Activated CD8-positive, alpha-beta memory T cell treated with anti-CD3 and anti-CD28 coated beads, Interleukin-2, amount 10 ng/mL, durations not matched to agents 7 days and 5 days (primary cell): Measurements from ENCODE around the gene PPP1CC. TPM values are rescaled to one million over a fixed set of nuclear protein-coding genes. Genes with fewer than 3 reads are reported as not detected.

Experiments
- ATAC-seq: fragments of 150-1000 bp; cut with Tn5 transposase; one replicate; pipeline ENCODE4 v1.10.0; 2021; ENCODE audit warnings: moderate library complexity
- CTCF ChIA-PET: fragments of 350-600 bp; sonication (Branson Sonifier 250); formaldehyde crosslinking; loops from one replicate; lab custom pipeline; 2021; ENCODE audit warnings: antibody characterized with exemption; lab: Charles Lee
- DNase-seq: peaks from one replicate; pipeline ENCODE4 v3.0.0-alpha.2; 2020
- H3K27ac Mint-ChIP-seq: one replicate; pipeline ENCODE4 v1.8.0; 2021; ENCODE audit warnings: mild to moderate bottlenecking, mixed read lengths
- H3K27me3 Mint-ChIP-seq: one replicate; pipeline ENCODE4 v1.8.0; 2021; ENCODE audit warnings: mixed read lengths
- H3K36me3 Mint-ChIP-seq: one replicate; pipeline ENCODE4 v1.8.0; 2021; ENCODE audit warnings: mild to moderate bottlenecking, mixed read lengths
- H3K4me1 Mint-ChIP-seq: one replicate; pipeline ENCODE4 v1.8.0; 2021; ENCODE audit warnings: mixed read lengths
- H3K4me3 Mint-ChIP-seq: one replicate; pipeline ENCODE4 v1.8.0; 2021; ENCODE audit warnings: mild to moderate bottlenecking, moderate library complexity, mixed read lengths
- H3K9me3 Mint-ChIP-seq: one replicate; pipeline ENCODE4 v1.8.0; 2022; ENCODE audit warnings: low read depth, mixed read lengths
- total RNA-seq, 2 experiments: library from RNA; stranded (reverse); gene quantifications; one replicate each; pipeline ENCODE4 v1.2.3, GENCODE V29; 2021

The PPP1CC gene
- total RNA-seq, 2 experiments from 2014 or later, result 174 to 200 TPM

DNA sequence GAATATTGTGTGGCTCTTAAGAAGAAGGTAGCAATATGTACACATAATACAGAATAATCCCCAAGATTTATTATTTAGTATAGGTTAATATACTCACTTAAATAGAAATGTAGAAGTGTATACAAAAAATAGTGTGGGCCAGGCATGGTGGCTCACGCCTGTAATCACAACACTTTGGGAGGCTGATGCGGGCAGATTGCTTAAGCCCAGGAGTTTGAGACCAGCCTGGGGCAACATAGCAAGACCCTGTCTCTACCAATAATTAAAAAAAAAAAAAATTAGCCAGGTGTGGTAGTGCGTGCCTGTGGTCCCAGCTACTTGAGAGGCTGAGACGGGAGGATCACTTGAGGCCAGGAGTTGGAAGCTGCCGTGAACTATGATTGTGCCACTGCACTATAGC, 38.5 kb downstream of the PPP1CC start:
- ATAC-seq, result no peak
- no peaks in the 10 kb centered on the region for H3K4me1 Mint-ChIP-seq
- no peak overlapping the region for H3K4me3 Mint-ChIP-seq
- DNase-seq, result no peak
- CTCF ChIA-PET, result interaction anchor here (1.1 to 2.7 kb wide), 6 partner anchors 19 to 184 kb away, joined by 3 to 15 read pairs (median 5); no protein-coding TSS in a partner anchor
- peaks cover 3% of the 10 kb centered on the region for H3K36me3 Mint-ChIP-seq
- H3K9me3 Mint-ChIP-seq, result no peaks in the 10 kb centered on the region
- H3K27me3 Mint-ChIP-seq, result no peaks in the 10 kb centered on the region
- no peak overlapping the region for H3K27ac Mint-ChIP-seq

DNA sequence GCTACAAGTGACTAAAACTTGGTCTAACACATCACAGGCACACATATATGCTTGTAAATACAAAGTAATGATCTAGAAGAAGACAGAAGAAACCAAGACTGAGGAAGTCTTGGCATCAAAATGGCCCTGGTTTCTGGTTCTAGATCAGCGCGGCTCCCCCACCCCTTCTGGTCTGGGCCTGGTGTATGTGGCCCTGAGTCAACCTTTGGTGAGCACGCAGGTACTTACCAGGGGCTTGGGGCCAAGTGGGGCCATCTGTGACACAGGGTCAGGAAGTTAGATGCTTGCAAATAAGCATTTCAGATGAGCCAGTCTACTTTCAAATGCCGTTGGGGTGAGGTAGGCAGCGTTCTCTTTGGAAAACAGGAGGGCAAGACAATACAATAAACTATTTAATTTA, 40.6 kb downstream of the PPP1CC start:
- Mint-ChIP-seq H3K27me3 (no peaks in the 10 kb centered on the region), H3K9me3 (no peaks in the 10 kb centered on the region), H3K36me3 (no peaks in the 10 kb centered on the region), H3K4me1 (peaks cover 11% of the 10 kb centered on the region), H3K27ac (no peak overlapping the region), H3K4me3 (no peak overlapping the region)
- ATAC-seq (no peak), DNase-seq (no peak)
- CTCF ChIA-PET, result interaction anchor here (0.9 to 1.9 kb wide), 4 partner anchors 13 to 101 kb away, joined by 3 to 5 read pairs (median 4); partner anchors contain the start of gene HVCN1

DNA sequence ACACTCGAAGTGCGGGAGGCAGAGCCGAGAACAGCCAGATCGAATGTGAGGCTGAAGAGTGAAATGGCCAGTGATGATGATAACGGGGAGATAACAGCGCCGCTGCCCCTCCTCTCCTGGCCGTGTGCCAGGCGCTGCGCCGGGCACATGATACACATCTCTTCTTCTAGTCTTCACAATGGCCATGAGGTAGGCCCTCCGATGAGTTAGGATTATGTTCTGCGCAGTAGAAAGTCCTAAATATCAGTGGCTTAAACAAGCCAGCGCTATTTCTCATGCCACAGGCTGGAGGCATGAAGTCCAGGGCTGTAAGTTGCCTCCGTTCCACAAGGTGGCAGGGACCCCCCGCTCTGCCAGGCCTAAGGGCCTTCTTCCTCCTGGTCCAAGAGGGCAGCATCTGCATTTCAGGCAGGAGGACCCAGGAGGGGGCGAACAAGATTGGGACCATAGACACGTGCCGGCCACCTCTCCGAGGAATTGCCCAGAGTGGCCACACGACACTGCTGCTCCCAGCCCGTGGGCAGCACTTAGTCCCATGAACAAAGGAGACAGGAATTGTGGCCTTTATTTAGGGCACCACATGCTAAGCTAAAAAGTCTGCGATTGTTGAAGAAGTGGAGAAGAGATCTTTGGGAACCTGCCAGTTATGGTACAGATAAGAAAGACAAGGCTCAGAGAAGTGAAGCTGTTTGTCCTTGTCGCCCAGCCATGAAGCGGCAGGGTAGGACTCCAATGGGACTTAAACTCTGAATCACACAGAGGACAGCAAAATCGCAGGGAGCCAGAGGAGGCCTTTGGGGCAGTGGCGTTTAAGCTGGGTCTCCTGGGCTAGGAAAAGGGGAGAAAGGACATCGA, 42.9 kb downstream of the PPP1CC start:
- Mint-ChIP-seq H3K27ac (no peak overlapping the region), H3K36me3 (no peaks in the 10 kb centered on the region)
- CTCF ChIA-PET, result interaction anchor here (0.8 to 1.2 kb wide), 2 partner anchors 10 to 250 kb away, joined by 3 to 4 read pairs; partner anchors contain the start of genes ARPC3 and HVCN1

DNA sequence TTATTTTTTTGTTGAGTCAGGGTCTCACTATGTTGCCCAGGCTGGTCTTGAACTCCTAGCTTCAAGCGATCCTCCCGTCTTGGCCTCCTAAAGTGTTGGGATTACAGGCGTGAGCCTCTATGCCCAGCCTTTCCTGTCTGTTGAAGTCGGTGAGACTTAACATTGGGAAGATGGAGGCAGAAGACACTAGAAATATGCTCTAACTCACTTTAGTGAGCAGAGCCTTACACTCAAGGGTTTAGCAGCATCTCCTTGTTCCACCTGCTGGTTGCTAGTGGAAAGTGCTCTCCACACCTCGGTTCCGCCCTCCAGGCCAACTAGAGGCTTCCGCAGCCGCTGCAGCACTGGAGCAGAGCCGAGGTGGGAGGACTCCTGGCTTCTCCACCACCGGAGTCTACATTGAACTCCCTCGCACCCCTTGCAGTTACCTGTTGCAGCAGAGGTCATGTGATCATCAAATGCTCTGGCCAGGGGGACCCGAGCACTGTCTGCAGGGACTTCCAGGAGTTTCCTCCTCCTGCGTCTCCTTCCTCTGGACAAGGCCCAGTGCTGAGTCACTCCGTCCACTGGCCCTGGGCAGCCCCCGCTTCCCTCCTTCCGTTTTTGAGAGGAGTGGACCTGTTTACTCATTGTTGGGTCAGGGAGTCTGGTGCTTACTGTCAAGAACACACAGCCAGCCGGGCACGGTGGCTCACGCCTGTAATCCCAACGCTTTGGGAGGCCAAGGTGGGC, 44.4 kb downstream of the PPP1CC start:
- CTCF ChIA-PET, result interaction anchor here (0.7 to 1.4 kb wide), 14 partner anchors 9 to 230 kb away, joined by 3 to 9 read pairs (median 3); partner anchors contain the start of genes FAM216A, HVCN1 and TCTN1
- DNase-seq (peak; percentile 91), ATAC-seq (peak; percentile 100)
- Mint-ChIP-seq H3K9me3 (no peaks in the 10 kb centered on the region), H3K36me3 (no peaks in the 10 kb centered on the region), H3K4me3 (no peak overlapping the region), H3K27me3 (no peaks in the 10 kb centered on the region), H3K4me1 (peaks cover 12% of the 10 kb centered on the region), H3K27ac (peak overlapping the region; percentile 80)

More for the DNA sequence above, 42.9 kb downstream of the PPP1CC start:
- H3K9me3 Mint-ChIP-seq, result no peaks in the 10 kb centered on the region
- no peaks in the 10 kb centered on the region for H3K27me3 Mint-ChIP-seq
- DNase-seq (no peak), ATAC-seq (no peak)
- no peak overlapping the region for H3K4me3 Mint-ChIP-seq
- H3K4me1 Mint-ChIP-seq, result peaks cover 12% of the 10 kb centered on the region

DNA sequence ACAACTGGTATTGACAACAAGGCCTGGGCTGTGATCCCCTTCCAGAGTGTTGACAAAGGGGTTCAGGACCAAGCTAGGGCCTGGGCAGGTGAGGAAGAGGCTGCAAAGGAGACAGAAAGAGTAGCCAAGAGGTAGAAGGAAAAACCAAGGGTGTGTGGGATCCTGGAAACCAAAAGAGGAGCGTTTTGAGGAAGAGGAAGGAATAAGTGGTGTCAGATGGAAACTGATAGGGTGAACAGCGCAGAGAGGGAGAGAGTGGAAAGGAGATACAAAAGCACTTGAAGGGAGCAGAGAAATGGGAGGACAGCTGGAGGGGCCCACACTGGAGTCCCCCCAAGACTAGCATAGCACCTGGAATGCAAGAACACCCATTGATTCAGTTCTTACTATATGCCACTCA, 45.5 kb downstream of the PPP1CC start:
- DNase-seq (no peak), ATAC-seq (no peak)
- no peaks in the 10 kb centered on the region for H3K27me3 Mint-ChIP-seq
- no peak overlapping the region for H3K27ac Mint-ChIP-seq
- H3K4me1 Mint-ChIP-seq, result peaks cover 12% of the 10 kb centered on the region
- CTCF ChIA-PET, result interaction anchor here (0.5 to 1.4 kb wide), 18 partner anchors 8 to 228 kb away, joined by 3 to 9 read pairs (median 3); partner anchors contain the start of genes FAM216A, HVCN1 and TCTN1
- H3K4me3 Mint-ChIP-seq, result no peak overlapping the region
- no peaks in the 10 kb centered on the region for H3K9me3 Mint-ChIP-seq
- no peaks in the 10 kb centered on the region for H3K36me3 Mint-ChIP-seq

DNA sequence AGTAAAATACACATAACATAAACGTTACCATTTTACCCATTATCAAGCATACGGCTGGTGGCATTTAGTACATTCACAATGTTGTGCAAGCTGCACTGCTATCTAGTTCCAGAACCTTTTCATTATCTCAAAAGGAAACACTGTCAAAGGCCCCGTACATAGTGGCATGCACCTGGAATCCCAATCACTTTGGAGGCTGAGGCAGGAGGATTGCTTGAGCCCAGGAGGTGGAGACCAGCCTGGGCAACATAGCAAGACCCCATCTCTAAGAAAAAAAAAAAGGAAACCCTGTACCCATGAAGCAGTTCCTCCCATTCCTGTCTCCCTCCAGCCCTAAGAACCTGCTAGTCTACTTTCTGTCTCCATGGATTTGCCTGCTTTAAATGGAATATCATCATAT, 46.4 kb downstream of the PPP1CC start:
- CTCF ChIA-PET, result interaction anchor here (0.7 to 1.2 kb wide), 2 partner anchors 94 to 191 kb away, joined by 3 to 4 read pairs; no protein-coding TSS in a partner anchor
- no peaks in the 10 kb centered on the region for H3K27me3 Mint-ChIP-seq
- peaks cover 13% of the 10 kb centered on the region for H3K4me1 Mint-ChIP-seq
- no peak overlapping the region for H3K27ac Mint-ChIP-seq
- H3K36me3 Mint-ChIP-seq, result no peaks in the 10 kb centered on the region
- no peak for DNase-seq
- ATAC-seq, result no peak
- no peaks in the 10 kb centered on the region for H3K9me3 Mint-ChIP-seq
- H3K4me3 Mint-ChIP-seq, result no peak overlapping the region

DNA sequence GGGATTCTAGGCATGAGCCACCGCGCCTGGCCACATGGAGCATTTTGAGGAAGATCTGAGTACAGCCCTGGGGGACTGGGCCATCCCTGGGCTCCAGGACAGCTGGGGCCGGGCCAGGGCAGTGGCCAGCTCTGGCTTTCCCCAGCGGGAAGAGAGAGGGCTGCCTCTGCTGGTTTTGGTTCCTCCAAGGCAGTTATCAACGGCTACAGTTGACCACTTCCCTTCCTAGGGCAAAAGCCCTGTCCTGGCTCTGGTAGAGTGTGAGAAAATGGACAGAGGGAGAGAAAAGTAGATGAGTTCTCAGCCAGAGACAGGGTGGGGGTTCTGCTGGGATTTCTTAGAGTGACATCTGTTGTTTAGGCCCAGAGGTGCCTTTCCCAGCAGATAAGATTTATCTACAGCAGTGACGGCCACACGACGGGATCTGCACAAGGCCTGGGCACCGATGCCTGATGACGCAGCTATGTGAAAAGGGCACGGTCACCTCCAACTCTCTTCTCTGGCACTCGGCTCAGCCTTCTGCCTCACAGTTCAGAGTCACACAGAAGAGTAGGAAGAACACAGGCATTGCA, 48.3 kb downstream of the PPP1CC start:
- Mint-ChIP-seq H3K36me3 (no peaks in the 10 kb centered on the region), H3K27ac (no peak overlapping the region), H3K27me3 (no peaks in the 10 kb centered on the region), H3K4me3 (no peak overlapping the region), H3K9me3 (no peaks in the 10 kb centered on the region), H3K4me1 (peaks cover 27% of the 10 kb centered on the region)
- ATAC-seq (no peak), DNase-seq (no peak)
- CTCF ChIA-PET, result no interaction called here

DNA sequence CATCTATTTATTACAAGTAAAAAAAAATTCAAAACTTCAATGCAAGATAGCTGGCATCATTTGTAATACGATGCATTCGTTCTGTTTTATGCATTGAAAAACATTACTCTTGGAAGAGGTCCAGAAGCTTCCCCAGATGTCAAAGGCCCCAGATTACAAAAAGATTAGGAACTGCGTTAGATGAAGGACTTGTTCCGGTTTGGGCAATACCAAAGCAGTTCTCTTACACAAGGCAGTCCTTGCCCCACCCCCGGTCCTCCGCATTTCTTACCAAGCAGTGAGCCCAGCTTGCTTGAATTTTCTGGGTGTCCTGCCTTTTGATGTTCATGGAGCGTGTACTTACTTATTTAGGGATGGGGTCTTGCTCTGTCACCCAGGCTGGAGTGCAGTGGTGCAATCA, 49.0 kb downstream of the PPP1CC start:
- CTCF ChIA-PET, result interaction anchor here (0.8 kb wide), 1 partner anchor 73 kb away, joined by 3 read pairs; no protein-coding TSS in a partner anchor
- Mint-ChIP-seq H3K4me1 (peaks cover 29% of the 10 kb centered on the region), H3K36me3 (no peaks in the 10 kb centered on the region), H3K27me3 (no peaks in the 10 kb centered on the region), H3K4me3 (no peak overlapping the region), H3K9me3 (no peaks in the 10 kb centered on the region), H3K27ac (no peak overlapping the region)
- ATAC-seq (no peak), DNase-seq (no peak)

DNA sequence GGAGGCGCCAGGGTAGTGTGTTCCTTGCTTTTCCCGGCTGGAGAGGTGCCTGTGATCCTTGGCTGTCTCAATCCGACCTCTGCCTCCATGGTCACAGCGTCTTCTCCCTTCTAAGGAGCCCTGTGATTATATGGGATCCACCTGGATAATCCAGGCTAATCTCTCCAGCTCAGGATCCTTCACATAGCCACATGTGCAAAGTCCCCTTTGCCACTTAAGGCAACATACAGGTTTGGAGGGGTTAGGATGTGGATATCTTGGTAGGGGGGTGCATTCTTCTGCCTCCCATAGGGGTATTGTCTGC, 52.6 kb downstream of the PPP1CC start:
- ATAC-seq (no peak), DNase-seq (no peak)
- H3K36me3 Mint-ChIP-seq, result peaks cover 9% of the 10 kb centered on the region
- peak overlapping the region; percentile 78 for H3K4me3 Mint-ChIP-seq
- CTCF ChIA-PET, result interaction anchor here (1.0 to 1.7 kb wide), 6 partner anchors 8 to 87 kb away, joined by 3 to 5 read pairs (median 4); no protein-coding TSS in a partner anchor
- peak overlapping the region; percentile 94 for H3K27ac Mint-ChIP-seq
- no peaks in the 10 kb centered on the region for H3K27me3 Mint-ChIP-seq
- peaks cover 34% of the 10 kb centered on the region for H3K4me1 Mint-ChIP-seq
- no peaks in the 10 kb centered on the region for H3K9me3 Mint-ChIP-seq

DNA sequence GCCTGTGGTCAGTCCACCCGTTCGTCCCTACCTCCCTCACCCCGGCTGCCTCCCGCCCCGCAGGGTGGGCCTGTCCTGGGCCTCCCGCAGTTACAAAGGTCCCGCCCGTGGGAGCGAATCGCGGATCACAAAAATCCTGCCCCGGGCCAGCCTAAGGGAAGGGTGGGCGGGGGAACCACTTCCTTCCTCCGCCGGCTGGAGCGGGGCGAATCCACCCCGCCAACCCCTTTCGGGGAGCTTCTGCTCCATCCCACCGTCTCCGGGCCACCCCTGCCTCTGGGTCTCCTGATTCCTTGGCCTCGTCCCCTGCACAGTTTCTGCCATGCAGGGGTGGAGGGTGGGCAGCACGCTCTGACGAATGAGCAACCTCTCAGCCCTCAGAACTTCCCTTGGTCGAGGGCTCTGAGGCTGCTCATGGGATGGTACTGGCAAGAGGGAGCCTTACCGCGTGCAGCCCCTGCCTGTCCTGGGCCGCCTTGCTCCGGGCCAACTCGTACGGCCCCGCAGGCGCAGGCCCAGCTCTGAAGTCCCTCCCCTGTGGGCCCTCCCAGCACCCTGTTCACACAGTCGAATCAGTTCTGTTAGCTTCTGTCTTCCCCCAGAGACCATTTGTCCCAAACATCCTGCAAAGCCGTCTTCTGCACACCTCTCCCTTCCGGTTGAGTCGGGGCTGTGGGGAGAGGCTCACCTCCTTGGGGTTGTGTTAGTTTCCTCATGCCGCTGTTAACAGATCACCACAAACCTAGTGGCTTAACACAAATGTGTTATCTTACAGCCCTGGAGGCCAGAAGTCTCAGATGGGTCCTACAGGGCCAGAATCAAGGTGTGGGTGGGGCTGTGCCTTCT, 53.2 kb downstream of the PPP1CC start:
- peaks cover 34% of the 10 kb centered on the region for H3K4me1 Mint-ChIP-seq
- CTCF ChIA-PET, result interaction anchor here (0.7 to 1.7 kb wide), 7 partner anchors 8 to 198 kb away, joined by 3 to 5 read pairs (median 4); no protein-coding TSS in a partner anchor

DNA sequence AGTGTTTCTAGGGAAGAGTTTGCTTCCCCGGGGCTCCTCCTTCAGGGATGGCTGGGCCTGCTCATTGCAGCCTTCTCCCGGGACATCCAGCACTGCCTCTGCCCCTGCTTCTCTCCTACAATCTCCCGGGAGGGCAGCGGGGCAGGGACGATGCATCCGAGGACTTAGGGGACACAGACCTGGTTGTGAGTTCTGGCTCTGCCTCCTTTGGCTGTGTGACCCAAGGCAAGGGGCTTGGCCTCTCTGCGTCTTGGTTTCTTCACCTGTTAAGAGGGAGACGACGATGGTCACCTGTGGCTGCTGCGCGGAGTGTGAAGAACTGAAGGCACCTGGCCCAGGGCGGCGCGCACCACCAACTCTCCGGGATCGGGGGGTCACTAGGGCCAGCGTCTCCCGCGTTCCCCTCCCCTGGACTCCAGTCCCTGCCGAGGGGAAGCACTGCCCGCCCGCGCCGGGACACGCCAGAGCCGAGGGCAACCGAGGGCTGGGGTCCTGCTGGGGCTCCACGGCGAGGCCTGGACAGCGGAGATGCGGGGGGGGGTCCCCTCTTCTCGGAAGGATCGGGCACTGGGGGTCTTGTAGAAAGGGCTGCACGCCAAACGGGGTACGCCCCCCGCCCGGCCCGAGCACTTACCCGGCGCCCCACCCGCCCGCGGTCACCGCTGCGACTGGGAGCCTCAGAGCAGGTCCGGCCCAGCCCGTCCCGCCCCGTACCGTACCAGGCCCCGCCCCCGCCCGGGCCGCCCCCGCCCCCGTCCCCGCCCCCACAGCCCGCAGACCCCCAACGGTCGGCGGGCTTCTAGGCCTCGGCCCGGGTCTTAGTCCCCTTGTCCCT, 54.0 kb downstream of the PPP1CC start, which contains the start of gene HVCN1:
HVCN1 (minus strand) TSS at position 670 of the 835 bp plus-strand sequence. CDS start 5,870 bp downstream, outside the sequence.
- Mint-ChIP-seq H3K27me3 (no peaks in the 10 kb centered on the region), H3K4me1 (peaks cover 35% of the 10 kb centered on the region), H3K36me3 (peaks cover 14% of the 10 kb centered on the region), H3K9me3 (no peaks in the 10 kb centered on the region), H3K27ac (peak within 1 kb of the TSS; percentile 94), H3K4me3 (peak within 1 kb of the TSS; percentile 78)
- CTCF ChIA-PET, result interaction anchor here (1.3 to 1.7 kb wide), 5 partner anchors 9 to 86 kb away, joined by 4 to 5 read pairs (median 5); no protein-coding TSS in a partner anchor
- ATAC-seq (peak; percentile 71), DNase-seq (peak; percentile 69)

More for the DNA sequence above, 53.2 kb downstream of the PPP1CC start:
- DNase-seq (peak; percentile 88), ATAC-seq (peak; percentile 82)
- H3K27me3 Mint-ChIP-seq, result no peaks in the 10 kb centered on the region
- H3K4me3 Mint-ChIP-seq, result peak overlapping the region; percentile 78
- peak overlapping the region; percentile 94 for H3K27ac Mint-ChIP-seq
- peaks cover 10% of the 10 kb centered on the region for H3K36me3 Mint-ChIP-seq
- H3K9me3 Mint-ChIP-seq, result no peaks in the 10 kb centered on the region
